8988T (cell line): ENCODE results near the gene PRR5L.
"Not testable (repeated sequence)": the region's sequence is repeated elsewhere in the genome, so short reads cannot be mapped to it uniquely, and the experiment has no call there.

Experiments used
- DNase-seq: peaks from one replicate; pipeline ENCODE4 v3.0.0; 2011

PRR5L gene

GRCh38 chr11:36281850-36282249, 14.2 kb upstream of the PRR5L start:
- no peak for DNase-seq

GRCh38 chr11:36282926-36283325, 13.2 kb upstream of the PRR5L start:
- no peak for DNase-seq

GRCh38 chr11:36288442-36289225, 7.5 kb upstream of the PRR5L start:
- no peak for DNase-seq

- DNase-seq, result peak; percentile 85
Measured at GRCh38 chr11:36289226-36289852, 6.7 kb upstream of the PRR5L start, which contains the start of gene COMMD9. Gene COMMD9, minus strand, starts transcription at chr11:36289424. Its CDS starts 12 bp downstream, at chr11:36289412.

- DNase-seq, result peak; percentile 34
Measured at GRCh38 chr11:36292311-36292722, 3.8 kb upstream of the PRR5L start.

- DNase-seq, result no peak
Measured at GRCh38 chr11:36296884-36297543, 926 bp downstream of the PRR5L start.

- DNase-seq, result no peak
Measured at GRCh38 chr11:36300650-36301049, 4.6 kb downstream of the PRR5L start.

- no peak for DNase-seq
Measured at GRCh38 chr11:36304351-36304750, 8.3 kb downstream of the PRR5L start.

- no peak for DNase-seq
Measured at GRCh38 chr11:36305047-36305446, 9.0 kb downstream of the PRR5L start.

- DNase-seq, result no peak
Measured at GRCh38 chr11:36306888-36307287, 10.8 kb downstream of the PRR5L start.

GRCh38 chr11:36308577-36308976, 12.5 kb downstream of the PRR5L start:
- no peak for DNase-seq

- DNase-seq, result no peak
Measured at GRCh38 chr11:36309779-36310178, 13.7 kb downstream of the PRR5L start.

GRCh38 chr11:36311926-36312595, 16.0 kb downstream of the PRR5L start:
- no peak for DNase-seq

- no peak for DNase-seq
Measured at GRCh38 chr11:36312611-36313472, 16.8 kb downstream of the PRR5L start.

- DNase-seq, result no peak
Measured at GRCh38 chr11:36313750-36314433, 17.8 kb downstream of the PRR5L start.

- no peak for DNase-seq
Measured at GRCh38 chr11:36314434-36314767, 18.3 kb downstream of the PRR5L start.

- DNase-seq, result no peak
Measured at GRCh38 chr11:36316049-36316448, 20.0 kb downstream of the PRR5L start.

- DNase-seq, result no peak
Measured at GRCh38 chr11:36317992-36318391, 21.9 kb downstream of the PRR5L start.

- not testable (repeated sequence) for DNase-seq
Measured at GRCh38 chr11:36324956-36325355, 28.9 kb downstream of the PRR5L start.

GRCh38 chr11:36325403-36325802, 29.3 kb downstream of the PRR5L start:
- DNase-seq, result not testable (repeated sequence)

- DNase-seq, result no peak
Measured at GRCh38 chr11:36326524-36327419, 30.7 kb downstream of the PRR5L start.
